Tibial artery (tissue), 4 donors: ENCODE measurements around the gene MYO18A.
A peak's percentile ranks its signal among the peaks of the same experiment; 100 is the strongest.

ENCODE experiments used
- DNase-seq, 2 donors: peaks; one replicate each; pipeline ENCODE4 v3.0.0-alpha.2; 2019
- H3K27ac ChIP-seq, 2 donors: fragments of 200-600 bp; sonication (generic) in 1 of 2; 1 replicate in 1 of 2; 2 replicates in 1 of 2; pipeline ENCODE4 v1.5.1; 2018 to 2019; ENCODE audit warnings: mild to moderate bottlenecking in 1 of 2
- H3K27me3 ChIP-seq, 2 donors: fragments of 200-600 bp; sonication (generic) in 1 of 2; one replicate each; pipeline versions ENCODE4 v1.5.1 to v1.6.0; 2016 to 2019
- H3K36me3 ChIP-seq, 3 donors: fragments of 200-600 bp; sonication (generic) in 2 of 3; one replicate each; pipeline ENCODE4 v1.5.1; 2016 to 2019; ENCODE audit warnings: mild to moderate bottlenecking in 2 of 3
- H3K4me1 ChIP-seq, 4 donors: fragments of 200-600 bp; sonication (generic) in 2 of 4; 1 replicate in 3 of 4; 2 replicates in 1 of 4; pipeline ENCODE4 v1.5.1; 2016 to 2019
- H3K4me3 ChIP-seq, 2 donors: fragments of 200-600 bp; sonication (generic) in 1 of 2; 1 replicate in 1 of 2; 2 replicates in 1 of 2; pipeline ENCODE4 v1.5.1; 2018 to 2019; ENCODE audit warnings: mild to moderate bottlenecking in 2 of 2
- H3K9me3 ChIP-seq, 3 donors: fragments of 200-600 bp; sonication (generic) in 1 of 3; one replicate each; pipeline ENCODE4 v1.5.1; 2016 to 2019
- intact Hi-C: fragments of 100-400 bp; cut with DNase I; formaldehyde crosslinking; loops from one replicate; pipeline ENCODE4 v1.15.0; 2023; ENCODE audit warnings: low total_unique reads
- TF ChIP-seq, protein P1 (sequence below), 2 experiments: fragments of 200-600 bp in 1 of 2; fragments of 450-650 bp in 1 of 2; IDR thresholded peaks; one replicate each; pipeline ENCODE4 v1.5.1; 2017 to 2019; ENCODE audit warnings: antibody characterized with exemption in 2 of 2, mild to moderate bottlenecking in 1 of 2, moderate library complexity in 1 of 2

MYO18A gene

DNA sequence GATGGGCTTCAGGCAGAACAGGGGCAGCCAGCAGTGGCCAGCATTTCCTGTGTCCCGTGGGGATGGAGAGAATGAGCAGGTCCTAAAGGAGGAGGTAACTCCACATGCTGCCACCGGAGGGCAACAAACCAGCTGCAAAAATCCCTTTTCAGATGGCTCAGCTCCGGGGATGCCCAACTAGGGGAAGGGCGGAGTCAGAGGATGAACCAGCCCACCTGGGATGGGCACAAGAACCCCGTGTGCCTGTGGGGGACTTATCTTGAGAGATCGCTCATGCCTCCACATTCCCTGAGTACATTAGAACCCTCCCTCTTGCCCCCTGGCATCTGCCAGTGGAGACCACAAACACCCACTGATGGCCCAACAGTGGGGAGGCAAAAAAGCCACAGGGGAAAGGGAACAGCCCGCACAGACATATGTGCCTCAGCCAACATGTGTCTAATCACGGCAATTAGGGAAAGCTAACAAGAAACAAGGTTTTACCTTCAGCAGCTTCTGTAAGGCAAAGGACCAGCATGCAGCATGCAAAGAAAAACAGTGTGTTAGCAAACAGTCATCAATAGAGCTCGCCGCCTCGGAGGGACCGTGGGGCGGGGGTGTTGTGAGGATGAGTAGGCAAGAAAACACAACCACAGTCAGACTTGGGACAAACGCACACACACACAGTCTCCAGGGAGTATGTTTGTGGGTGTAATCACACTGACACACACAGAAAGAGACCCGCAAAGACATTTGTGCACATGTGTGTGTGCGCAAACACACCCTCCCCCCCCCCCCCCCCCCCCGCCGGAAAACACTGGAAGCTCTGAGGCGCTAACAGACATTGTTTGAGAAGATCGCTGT, 64.0 kb downstream of the MYO18A start:
- intact Hi-C loops, result no loop called here
- no peak overlapping the region for H3K4me3 ChIP-seq
- no peaks in the 10 kb centered on the region for H3K9me3 ChIP-seq
- H3K36me3 ChIP-seq, result peaks cover 29 to 84% (median 62%) of the 10 kb centered on the region in 3 donors
- TF ChIP-seq, protein P1, sequence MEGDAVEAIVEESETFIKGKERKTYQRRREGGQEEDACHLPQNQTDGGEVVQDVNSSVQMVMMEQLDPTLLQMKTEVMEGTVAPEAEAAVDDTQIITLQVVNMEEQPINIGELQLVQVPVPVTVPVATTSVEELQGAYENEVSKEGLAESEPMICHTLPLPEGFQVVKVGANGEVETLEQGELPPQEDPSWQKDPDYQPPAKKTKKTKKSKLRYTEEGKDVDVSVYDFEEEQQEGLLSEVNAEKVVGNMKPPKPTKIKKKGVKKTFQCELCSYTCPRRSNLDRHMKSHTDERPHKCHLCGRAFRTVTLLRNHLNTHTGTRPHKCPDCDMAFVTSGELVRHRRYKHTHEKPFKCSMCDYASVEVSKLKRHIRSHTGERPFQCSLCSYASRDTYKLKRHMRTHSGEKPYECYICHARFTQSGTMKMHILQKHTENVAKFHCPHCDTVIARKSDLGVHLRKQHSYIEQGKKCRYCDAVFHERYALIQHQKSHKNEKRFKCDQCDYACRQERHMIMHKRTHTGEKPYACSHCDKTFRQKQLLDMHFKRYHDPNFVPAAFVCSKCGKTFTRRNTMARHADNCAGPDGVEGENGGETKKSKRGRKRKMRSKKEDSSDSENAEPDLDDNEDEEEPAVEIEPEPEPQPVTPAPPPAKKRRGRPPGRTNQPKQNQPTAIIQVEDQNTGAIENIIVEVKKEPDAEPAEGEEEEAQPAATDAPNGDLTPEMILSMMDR (IDR thresholded peaks at IDR 0.05), result peak in 1 of 2 experiments; percentile 17
- H3K27me3 ChIP-seq, result no peaks in the 10 kb centered on the region
- DNase-seq, result no peak
- H3K27ac ChIP-seq, result no peak overlapping the region
- H3K4me1 ChIP-seq, result peaks cover 0 to 22% (median 6%) of the 10 kb centered on the region in 4 donors

DNA sequence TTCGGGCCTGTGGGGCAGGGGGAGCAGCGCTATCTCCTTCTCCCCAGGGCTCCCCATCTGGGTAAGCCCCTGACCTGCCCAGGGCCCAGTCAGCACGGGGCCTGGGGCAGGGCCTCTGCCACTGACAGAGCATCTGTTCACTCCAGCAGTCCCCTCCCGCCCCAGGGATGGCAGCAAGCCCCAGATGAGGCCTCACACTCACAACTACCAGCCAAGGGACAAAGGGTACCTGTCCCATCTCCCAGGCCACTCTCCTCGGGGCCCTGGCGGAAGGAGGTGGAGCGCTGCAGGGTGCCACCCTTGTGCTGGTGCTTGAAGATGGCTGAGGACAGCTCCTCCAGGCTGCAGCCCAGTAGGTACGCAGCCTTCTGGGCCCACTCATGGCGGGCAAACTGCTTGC, 64.8 kb downstream of the MYO18A start:
- DNase-seq, result no peak
- Histone ChIP-seq H3K27me3 (no peaks in the 10 kb centered on the region), H3K4me3 (no peak overlapping the region), H3K36me3 (peaks cover 26 to 84% (median 62%) of the 10 kb centered on the region in 3 donors), H3K9me3 (no peaks in the 10 kb centered on the region), H3K27ac (no peak overlapping the region), H3K4me1 (peaks cover 0 to 22% (median 6%) of the 10 kb centered on the region in 4 donors)
- intact Hi-C loops, result no loop called here
- TF ChIP-seq, protein P1 (IDR thresholded peaks at IDR 0.05), result no peak

DNA sequence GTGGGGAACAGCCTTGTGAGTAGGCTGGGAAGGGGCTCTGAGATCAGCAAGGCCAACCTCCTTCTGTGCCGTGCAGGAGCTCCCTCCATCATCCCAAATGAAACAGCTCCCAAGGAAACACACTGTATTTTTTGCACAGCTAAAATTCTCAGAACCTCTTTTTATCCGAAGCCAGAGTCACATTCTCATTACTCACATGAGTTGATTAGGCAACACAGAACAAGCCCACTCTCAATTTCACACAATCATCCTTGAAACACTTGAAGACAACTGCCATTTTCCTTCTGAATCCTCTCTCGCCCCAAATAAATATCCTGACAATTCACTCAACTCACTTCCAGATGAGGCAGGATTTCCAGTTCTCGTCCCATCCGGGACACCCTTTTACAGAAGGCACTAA, 66.1 kb downstream of the MYO18A start:
- no peak for DNase-seq
- H3K27ac ChIP-seq, result no peak overlapping the region
- no peaks in the 10 kb centered on the region for H3K9me3 ChIP-seq
- no peak overlapping the region for H3K4me3 ChIP-seq
- intact Hi-C loops, result no loop called here
- no peaks in the 10 kb centered on the region for H3K27me3 ChIP-seq
- H3K36me3 ChIP-seq, result peaks cover 26 to 84% (median 64%) of the 10 kb centered on the region in 3 donors
- peaks cover 0 to 22% (median 6%) of the 10 kb centered on the region in 4 donors for H3K4me1 ChIP-seq
- TF ChIP-seq, protein P1 (IDR thresholded peaks at IDR 0.05), result no peak

DNA sequence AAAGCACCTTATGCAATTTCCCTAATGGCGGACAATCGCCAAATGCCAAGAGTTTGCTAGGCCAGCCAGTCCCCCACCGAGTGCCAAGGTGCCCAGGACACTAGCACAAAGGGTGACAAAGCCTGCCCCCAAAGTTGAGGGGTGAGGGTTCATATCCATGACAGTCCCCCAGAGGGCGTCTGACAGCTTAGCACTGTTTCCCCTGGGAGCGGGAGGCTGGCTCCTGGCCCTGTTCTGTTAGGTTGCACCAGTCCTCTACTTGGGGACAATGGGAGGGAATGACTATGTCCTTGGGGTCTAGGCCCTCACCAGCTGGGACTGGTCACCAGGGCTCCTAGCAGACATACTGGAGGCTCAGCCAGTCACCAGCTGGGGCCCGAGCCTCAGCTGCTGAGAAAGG, 66.9 kb downstream of the MYO18A start:
- intact Hi-C loops, result loop anchor here (2.0 kb wide), 1 partner anchor 147 kb away; no protein-coding TSS in a partner anchor

DNA sequence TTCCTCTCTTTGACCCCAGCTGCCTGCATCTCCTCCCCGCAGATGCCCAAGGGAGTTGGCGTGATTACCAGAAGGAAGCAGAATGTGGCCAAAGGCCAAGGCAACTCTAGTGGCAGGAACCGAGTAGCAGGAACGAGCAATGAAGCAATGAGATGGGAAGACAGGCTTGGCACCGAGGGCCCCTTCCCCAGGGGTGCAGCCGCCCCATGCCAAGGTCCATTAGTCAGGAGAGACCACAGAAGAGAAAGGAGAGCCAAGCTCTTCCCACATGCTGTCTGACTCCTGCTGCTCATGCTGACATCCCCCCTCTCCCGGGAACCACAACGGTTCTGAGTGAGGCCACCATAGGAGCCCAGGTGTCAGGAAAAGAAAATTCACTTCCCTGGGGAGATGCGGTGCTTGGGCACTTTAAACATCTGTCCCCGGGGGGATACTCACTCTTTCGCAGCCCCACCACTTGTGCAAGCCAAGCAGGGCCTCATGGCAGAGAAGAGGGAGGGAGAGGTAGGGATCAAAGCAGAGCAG, 67.4 kb downstream of the MYO18A start:
- H3K36me3 ChIP-seq, result peaks cover 29 to 84% (median 64%) of the 10 kb centered on the region in 3 donors
- DNase-seq, result peak in 1 of 2 donors; percentile 67
- intact Hi-C loops, result loop anchor here (2.0 kb wide), 1 partner anchor 146 kb away; no protein-coding TSS in a partner anchor

More for the DNA sequence above, 66.9 kb downstream of the MYO18A start:
- Histone ChIP-seq H3K4me1 (peaks cover 0 to 22% (median 6%) of the 10 kb centered on the region in 4 donors), H3K27ac (no peak overlapping the region), H3K36me3 (peaks cover 24 to 84% (median 64%) of the 10 kb centered on the region in 3 donors), H3K27me3 (no peaks in the 10 kb centered on the region), H3K9me3 (no peaks in the 10 kb centered on the region), H3K4me3 (no peak overlapping the region)
- DNase-seq, result no peak
- TF ChIP-seq, protein P1 (IDR thresholded peaks at IDR 0.05), result no peak

More for the DNA sequence above, 67.4 kb downstream of the MYO18A start:
- Histone ChIP-seq H3K27me3 (no peaks in the 10 kb centered on the region), H3K27ac (no peak overlapping the region), H3K4me1 (peaks cover 0 to 24% (median 6%) of the 10 kb centered on the region in 4 donors), H3K9me3 (no peaks in the 10 kb centered on the region), H3K4me3 (no peak overlapping the region)
- TF ChIP-seq, protein P1 (IDR thresholded peaks at IDR 0.05), result no peak
